IPS-NIHi11 (cell line): Measurements from ENCODE around the gene SPRED2.

Source experiments
- DNase-seq: peaks from one replicate; pipeline ENCODE4 v3.0.0; 2012; ENCODE audit warnings: mixed read lengths, low spot score

The SPRED2 gene

GRCh38 chr2:65432227-65433190 lies at the start of gene SPRED2:
Gene SPRED2 (minus strand): TSS chr2:65432599. CDS start chr2:65431987, 612 bp downstream.
- DNase-seq, result peak; percentile 73

- no peak for DNase-seq
Measured at GRCh38 chr2:65481961-65482360, 49.6 kb upstream of the SPRED2 start.

DNA sequence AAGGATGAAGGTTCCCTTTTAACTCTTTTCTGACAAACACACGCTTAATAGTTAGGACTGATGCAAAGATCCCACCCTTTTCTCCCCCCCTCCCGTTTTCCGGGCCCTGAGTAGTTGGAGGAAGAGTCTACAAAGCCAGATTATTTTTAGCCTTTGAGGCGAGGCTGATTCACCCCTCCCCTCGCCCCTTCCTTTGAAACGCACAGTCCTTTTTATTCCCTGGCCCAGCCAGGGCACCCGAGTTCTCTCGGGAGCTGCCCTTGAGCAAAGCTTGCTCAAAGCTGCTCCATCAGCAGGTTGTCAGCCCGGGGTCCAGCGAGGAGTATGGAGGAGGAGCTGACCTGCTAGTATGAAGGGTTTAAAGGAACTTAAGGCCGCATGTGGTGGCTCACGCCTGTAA lies 47.1 kb upstream of the SPRED2 start:
- DNase-seq, result peak; percentile 33

GRCh38 chr2:65478498-65479135 lies 46.2 kb upstream of the SPRED2 start:
- DNase-seq, result no peak

DNA sequence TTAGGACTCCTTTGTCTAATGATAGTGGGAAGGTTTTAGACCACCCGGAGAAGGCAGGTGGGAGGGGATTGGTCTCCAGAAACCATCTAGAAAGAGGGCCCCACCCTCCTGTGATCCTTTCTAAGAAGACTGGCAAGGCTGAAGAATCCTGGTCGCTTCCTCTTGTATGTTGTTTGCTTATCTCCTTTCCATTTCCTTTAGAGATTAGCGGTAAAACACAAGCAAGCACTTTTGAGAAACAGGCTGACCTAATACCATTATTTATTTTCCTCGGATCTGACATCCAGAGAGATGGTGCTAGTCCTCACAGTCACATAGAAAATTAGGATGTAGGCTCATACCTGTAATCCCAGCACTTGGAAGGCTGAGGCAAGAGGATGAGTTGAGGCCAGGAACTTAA lies 45.2 kb upstream of the SPRED2 start:
- no peak for DNase-seq

GRCh38 chr2:65476778-65477177 lies 44.4 kb upstream of the SPRED2 start:
- no peak for DNase-seq

- no peak for DNase-seq
Measured at GRCh38 chr2:65475000-65475399, 42.6 kb upstream of the SPRED2 start.

GRCh38 chr2:65473045-65473444 lies 40.6 kb upstream of the SPRED2 start:
- DNase-seq, result no peak

DNA sequence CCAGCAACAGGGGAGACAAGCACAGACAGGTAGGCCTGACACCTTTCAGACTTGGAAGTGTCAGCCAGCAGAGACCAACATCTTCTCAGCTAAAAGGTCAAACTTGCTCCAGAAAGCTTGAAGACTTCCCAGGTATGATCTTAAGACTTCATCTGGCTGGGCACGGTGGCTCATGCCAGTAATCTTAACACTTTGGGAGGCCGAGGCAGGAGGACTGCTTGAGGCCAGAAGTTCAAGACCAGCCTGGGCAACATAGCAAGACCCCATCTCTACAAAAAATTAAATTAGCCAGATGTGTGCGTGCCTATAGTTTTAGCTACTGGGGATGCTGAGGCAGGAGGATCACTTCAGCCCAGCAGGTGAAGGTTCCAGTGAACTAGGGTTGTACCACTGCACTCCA lies 39.0 kb upstream of the SPRED2 start:
- no peak for DNase-seq

GRCh38 chr2:65466551-65466950 lies 34.2 kb upstream of the SPRED2 start:
- DNase-seq, result no peak

DNA sequence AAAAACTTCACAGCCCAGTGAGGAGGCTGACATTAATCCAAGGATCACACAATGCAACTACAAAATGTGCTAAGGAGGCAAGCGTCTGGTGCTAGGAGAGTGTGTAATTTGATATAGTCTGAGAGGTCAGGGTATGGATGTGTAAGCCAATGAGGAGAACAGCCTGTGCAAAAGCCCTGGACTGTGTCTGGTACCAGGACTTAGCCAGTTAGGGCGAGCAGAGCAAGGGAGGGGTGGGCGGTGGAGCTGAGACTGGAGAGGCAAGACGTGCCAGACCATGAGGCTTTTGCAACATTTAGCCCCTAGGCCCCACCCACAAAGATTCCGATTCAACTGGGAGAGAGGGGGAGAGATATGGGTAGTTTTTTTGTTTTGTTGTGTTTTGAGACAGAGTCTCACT lies 33.5 kb upstream of the SPRED2 start:
- no peak for DNase-seq

- no peak for DNase-seq
Measured at GRCh38 chr2:65465124-65465523, 32.7 kb upstream of the SPRED2 start.

DNA sequence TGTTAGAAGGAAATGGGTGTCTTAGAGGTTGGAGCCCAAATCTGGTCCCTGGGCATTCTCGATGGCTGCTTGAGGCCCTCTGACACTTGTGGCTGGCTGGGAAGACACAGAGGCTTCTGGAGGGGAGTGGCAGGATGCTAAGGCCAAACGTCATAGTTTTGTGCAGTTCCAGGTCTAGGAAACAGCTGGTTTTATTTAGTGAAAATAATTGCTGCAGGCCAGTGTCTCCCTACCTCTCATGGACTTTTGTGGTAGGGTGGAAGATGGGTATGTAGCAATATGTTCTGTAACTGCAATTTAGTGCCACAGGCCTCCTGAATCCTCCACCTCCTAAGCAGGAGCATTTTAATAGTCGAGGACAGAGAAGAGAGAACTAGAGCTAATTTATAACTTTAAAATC lies 32.2 kb upstream of the SPRED2 start:
- no peak for DNase-seq

DNA sequence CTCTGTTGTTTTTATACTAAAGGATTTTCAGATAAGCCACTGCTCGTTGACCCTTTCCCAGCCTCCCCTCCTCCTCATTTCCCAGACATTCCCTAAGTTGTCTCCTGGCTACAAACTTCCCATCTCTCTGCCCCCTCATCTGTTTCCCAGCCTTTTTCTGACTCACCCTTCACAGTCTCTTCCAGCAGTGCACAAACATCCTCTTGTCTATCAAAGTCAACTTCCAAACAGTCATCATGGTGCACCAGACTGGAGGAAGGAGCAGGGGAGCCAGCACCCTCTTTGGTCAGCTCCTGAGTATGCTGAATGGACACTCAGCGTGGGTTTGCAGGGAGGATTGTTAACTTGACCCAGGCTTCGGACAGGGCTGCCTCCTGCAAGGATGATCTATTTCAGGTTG lies 26.6 kb upstream of the SPRED2 start:
- no peak for DNase-seq

- DNase-seq, result no peak
Measured at GRCh38 chr2:65456886-65457285, 24.5 kb upstream of the SPRED2 start.

GRCh38 chr2:65456064-65456463 lies 23.7 kb upstream of the SPRED2 start:
- DNase-seq, result no peak

DNA sequence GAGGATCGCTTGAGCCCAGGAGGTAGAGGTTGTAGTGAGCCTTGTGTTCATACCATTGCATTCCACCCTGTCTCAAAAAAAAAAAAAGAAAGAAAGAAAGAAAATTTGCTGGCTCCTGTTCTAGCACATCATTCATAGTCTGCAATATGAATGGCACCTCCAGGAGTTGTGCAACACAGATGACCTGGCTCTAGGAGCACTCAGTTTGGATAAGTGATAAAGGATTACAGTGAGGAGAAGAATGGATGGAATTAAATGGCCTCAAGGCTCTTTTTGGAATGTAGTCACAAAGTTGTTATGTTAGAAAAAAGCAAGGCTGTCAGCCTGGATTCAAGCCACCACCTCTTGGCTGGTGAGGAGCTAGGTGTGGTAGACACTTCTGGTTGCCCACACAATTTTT lies 21.5 kb upstream of the SPRED2 start:
- no peak for DNase-seq

DNA sequence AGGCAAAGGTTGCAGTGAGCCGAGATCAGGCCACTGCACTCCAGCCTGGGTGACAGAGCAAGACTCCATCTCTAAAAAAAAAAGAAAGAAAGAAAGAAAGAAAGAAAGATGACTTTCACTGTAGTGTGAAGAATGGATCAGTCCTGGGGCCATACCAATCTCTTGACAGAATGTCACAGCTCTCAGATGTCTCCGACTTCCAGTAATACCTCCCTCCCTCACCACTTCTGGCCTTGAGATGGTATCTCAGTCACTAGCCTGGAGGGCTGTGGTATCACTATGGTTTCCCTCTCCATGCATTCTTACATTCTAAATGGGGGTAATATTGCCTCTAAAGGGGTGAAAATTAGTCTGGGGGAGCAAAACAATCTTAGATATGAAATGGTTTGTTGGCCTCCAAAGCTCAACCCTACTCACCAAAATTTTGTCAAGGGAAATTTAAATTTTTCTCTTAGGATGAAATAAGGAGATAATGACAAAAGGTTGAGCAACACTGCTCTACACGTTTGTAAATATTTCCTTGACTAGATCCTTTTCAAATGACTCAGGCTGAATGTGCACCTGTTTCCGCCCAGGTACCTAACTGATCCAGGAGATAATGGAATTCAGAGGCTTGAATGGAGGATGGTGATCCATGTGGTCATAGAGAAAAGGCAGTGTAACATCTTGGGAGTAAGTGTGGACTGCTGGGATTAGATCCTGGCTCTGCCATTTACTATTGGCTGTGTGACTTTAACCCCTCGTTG lies 19.9 kb upstream of the SPRED2 start:
- DNase-seq, result no peak

DNA sequence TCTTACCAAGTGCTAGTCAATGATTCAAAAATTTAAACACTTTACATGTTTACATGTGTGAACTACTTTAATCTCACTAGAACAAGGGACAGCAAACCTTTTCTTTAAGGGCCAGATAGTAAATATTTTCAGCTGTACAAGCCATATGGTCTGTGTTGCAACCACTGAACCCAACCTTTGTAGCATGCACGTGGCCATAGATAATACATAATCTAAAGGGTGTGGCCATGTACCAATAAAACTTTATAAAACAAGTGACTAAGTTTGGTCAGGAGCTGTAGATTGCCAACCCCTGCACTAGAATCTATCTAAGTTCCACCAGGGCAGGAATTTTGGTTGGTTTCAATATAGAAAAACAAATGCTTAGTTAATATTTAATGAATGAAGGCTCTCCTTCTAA lies 18.4 kb upstream of the SPRED2 start:
- DNase-seq, result no peak

DNA sequence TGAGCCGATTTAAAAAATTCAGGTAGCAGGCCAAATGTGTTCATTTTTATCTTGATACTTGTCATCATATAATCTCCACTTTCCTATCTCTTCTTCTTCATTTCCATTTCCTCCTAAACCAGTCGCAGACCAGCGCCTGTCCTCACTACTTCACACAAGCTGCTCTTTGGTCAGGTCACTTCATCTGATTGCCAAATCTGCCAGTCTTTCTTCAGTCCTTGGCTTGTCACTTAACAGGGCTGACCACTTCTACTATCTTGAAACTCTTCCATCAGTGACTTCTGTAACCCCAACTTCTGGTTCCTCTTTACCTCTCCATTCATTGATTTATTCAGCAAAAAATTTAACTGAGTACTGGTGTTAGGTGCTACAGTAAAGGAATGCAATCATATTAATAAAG lies 18.0 kb upstream of the SPRED2 start:
- no peak for DNase-seq

DNA sequence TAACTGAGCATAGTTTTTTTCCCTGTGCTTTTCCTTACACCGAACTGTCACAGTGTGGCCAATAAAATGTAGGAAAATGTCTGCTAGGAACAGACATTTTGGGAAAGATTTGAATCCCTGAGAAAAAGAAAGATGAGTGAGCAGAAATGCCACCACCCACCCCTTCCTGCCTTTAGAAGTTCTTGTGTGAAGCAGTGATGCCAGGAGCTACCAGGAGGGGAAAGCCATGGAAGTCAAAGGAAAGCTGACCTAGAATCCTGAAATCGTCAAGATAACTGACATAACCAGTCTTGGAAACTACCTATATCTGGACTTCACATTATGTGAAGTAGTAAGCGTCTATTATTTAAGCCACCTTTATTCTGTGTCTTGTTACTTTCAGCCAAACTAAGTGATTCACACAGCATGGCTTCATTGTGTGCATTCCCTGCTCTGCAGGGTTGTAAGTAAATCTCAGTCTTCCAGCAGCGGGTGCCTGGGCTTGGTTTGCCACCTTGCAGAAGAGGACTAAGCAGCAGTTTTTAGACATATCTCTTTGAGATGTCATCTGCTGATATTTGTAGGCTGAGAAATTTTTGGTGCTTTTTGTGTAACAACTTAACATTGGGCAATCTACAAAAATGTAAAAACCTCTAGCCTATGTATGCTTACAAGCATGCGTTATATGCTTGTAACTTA lies 11.2 kb upstream of the SPRED2 start:
- DNase-seq, result no peak

DNA sequence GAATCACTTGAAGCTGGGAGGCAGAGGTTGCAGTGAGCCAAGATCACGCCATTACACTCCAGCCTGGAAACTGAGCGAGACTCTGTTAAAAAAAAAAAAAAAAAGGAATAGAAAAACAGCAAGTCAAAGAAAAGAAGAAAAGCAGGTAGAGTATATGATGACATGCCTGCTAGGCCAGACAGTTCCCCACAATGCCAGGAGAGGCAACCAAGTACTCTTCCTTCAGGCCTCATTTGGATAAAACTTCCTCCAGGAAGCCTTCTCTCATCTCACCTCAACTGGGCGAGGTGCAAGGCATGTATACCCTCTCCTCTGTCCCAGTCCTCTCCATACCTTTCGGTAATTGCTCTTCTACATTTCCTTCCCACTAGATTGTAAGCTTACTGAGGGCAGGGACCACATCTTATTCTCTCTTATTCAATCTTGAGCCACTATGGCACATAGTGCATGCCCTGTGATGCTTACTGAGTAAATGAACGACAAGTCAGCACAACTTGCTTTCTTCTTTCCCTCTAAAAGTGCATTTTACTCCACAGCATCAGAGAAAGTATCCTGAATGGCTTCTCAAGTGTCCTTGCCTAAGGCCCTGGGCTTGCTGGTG lies 10.1 kb upstream of the SPRED2 start:
- DNase-seq, result no peak
